ENCODE results near the gene CP.

Gene CP

DNA sequence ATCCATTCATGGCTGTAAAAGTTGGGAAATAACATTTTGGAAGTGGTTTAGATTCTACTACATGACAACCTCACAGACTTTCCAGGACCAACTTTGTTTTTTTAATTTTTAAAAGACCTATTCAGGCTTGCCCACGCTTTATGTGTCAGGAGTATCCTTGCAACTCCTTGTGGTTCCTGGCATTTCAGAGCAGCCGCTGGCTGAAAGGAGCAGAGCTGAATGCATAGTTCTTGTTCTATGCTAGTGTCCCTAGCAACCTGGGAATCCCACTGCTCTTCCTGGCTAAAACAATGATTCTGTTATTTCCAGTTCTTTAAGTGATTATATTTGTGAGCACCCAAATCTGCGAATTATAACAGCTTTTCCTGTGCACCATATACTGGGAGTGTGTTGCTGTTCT, 34.9 kb downstream of the CP start:
- Histone ChIP-seq H3K27me3 (ENCODE audit: low read depth) (no peaks in the 10 kb centered on the region), H3K4me3 (no peak overlapping the region), H3K36me3 (replicated peaks) (no peaks in the 10 kb centered on the region), H3K4me1 (no peaks in the 10 kb centered on the region), H3K9me3 (no peaks in the 10 kb centered on the region)
- in situ Hi-C loops (cut with MboI; ENCODE audit: low sequenced_read_pairs): no loop called here
- no peak for DNase-seq (ENCODE audit: low spot score in 2 of 2)

DNA sequence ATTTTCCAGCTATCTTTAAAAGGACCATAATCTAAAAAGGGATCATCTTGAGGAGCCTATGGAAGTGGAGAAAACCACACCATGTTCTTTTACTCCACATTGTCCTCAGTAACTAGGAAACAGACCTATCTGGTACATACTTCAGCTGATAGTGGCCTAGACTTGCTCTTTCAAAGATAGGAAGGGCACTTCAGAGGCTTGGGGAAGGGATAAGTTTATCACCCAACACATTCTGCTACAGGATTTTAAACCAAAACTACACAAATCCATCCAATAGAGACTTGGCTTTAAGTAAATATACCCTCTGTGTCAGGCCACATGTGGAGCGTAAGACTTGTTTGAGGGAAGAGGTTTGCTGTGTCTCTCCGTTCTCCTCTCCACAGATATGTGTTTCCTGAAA, 35.4 kb downstream of the CP start:
- in situ Hi-C loops (cut with MboI; ENCODE audit: low sequenced_read_pairs): no loop called here
- Histone ChIP-seq H3K4me3 (no peak overlapping the region), H3K9me3 (no peaks in the 10 kb centered on the region), H3K4me1 (no peaks in the 10 kb centered on the region), H3K27me3 (ENCODE audit: low read depth) (no peaks in the 10 kb centered on the region), H3K36me3 (replicated peaks) (no peaks in the 10 kb centered on the region)
- no peak for DNase-seq (ENCODE audit: low spot score in 2 of 2)

DNA sequence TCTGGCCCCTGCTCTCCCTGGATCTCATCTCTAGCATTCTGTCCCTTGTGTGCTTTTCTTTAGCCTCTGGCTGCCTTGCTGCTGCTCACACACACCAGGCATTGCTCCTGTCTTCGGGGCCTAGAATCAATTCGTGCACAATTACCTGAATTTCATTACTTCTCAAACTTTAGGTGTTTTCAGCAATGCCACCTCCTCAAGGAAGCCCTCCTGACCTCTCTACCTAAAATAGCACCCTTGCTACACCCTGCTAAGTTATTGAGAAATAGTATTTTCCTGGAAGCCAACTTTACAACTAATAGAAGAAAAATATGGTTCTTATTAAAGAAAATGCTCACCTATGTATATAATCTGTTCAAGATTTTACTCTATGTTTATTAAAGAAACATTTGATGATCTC, 40.4 kb downstream of the CP start:
- Histone ChIP-seq H3K27me3 (ENCODE audit: low read depth) (no peaks in the 10 kb centered on the region), H3K36me3 (replicated peaks) (0 out of 2 replicates have a peak, but pooled peaks cover 4% of the 10 kb centered on the region), H3K9me3 (no peaks in the 10 kb centered on the region), H3K4me3 (no peak overlapping the region), H3K4me1 (no peaks in the 10 kb centered on the region)
- no peak for DNase-seq (ENCODE audit: low spot score in 2 of 2)
- in situ Hi-C loops (cut with MboI; ENCODE audit: low sequenced_read_pairs): no loop called here

DNA sequence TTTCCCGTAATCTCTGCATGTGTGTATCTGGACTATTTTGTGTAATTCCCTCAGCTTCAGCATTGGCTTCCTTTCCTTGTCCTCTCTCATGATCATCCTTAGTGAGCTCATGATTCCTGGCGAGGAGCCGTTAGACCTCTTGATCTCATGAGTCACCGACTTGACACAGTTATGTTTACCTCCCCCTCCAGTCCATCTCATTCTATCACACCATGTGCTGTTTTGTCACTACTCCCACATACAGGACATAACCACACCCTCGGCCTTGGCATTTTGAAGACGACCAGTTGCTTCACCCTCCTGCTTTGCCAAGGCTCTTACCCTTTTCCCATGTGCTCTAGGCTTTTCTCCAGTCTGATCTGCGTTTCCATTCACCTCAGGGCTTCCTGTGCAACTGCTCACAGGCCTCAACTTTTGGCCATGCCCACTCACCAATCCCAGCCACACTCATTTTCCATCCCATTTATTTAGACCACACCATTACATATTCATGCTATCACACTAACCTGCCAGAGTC, 41.5 kb downstream of the CP start:
- H3K4me3 ChIP-seq: no peak overlapping the region
- H3K36me3 ChIP-seq (replicated peaks): 0 out of 2 replicates have a peak, but pooled peaks cover 4% of the 10 kb centered on the region
- H3K4me1 ChIP-seq: no peaks in the 10 kb centered on the region
- in situ Hi-C loops (cut with MboI; ENCODE audit: low sequenced_read_pairs): no loop called here
- no peaks in the 10 kb centered on the region for H3K27me3 ChIP-seq (ENCODE audit: low read depth)
- no peaks in the 10 kb centered on the region for H3K9me3 ChIP-seq
- no peak for DNase-seq (ENCODE audit: low spot score in 2 of 2)

DNA sequence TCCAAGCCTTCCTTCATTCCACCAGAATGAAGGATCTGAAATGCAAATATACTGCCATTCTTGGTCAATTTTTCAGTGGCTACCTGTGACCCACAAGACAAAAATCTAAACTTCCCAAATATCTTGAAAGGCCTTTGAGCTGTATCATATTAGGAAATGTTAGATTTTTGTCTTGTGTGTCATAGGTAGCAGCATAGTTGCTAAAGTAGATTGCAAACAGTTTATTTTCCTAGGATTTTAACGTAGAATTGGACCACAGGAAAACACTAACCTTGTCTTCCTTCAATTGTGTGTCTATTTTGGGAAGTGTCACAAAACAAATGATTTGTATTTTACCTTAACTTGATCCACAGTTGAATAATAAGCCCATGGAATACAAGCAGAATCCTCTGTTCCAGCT, 42.4 kb downstream of the CP start:
- Histone ChIP-seq H3K4me1 (no peaks in the 10 kb centered on the region), H3K9me3 (no peaks in the 10 kb centered on the region), H3K4me3 (no peak overlapping the region), H3K27me3 (ENCODE audit: low read depth) (no peaks in the 10 kb centered on the region), H3K36me3 (replicated peaks) (0 out of 2 replicates have a peak, but pooled peaks cover 4% of the 10 kb centered on the region)
- in situ Hi-C loops (cut with MboI; ENCODE audit: low sequenced_read_pairs): no loop called here
- DNase-seq (ENCODE audit: low spot score in 2 of 2): no peak

DNA sequence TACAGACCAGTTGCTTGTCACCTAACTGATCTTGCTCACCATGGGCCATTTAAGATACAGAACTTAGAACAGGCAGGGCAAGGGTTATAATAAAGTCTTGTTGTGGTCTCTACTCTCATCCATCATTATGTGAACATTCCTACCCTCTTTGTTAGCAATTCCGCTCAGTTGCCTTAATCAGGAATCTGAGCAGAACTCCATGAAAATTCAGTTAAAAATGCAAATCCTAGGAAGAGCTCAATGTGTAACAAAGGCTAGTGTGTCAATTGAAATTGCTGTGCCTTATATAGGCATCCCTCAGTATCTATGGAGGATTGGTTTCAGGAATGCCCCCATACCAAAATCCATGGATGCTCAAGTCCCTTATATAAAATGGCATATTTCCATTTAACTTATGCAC, 44.5 kb downstream of the CP start:
- in situ Hi-C loops (cut with MboI; ENCODE audit: low sequenced_read_pairs): no loop called here
- no peaks in the 10 kb centered on the region for H3K4me1 ChIP-seq
- no peaks in the 10 kb centered on the region for H3K9me3 ChIP-seq
- no peak for DNase-seq (ENCODE audit: low spot score in 2 of 2)
- H3K4me3 ChIP-seq: no peak overlapping the region
- no peaks in the 10 kb centered on the region for H3K27me3 ChIP-seq (ENCODE audit: low read depth)
- H3K36me3 ChIP-seq (replicated peaks): peaks cover 8% of the 10 kb centered on the region

DNA sequence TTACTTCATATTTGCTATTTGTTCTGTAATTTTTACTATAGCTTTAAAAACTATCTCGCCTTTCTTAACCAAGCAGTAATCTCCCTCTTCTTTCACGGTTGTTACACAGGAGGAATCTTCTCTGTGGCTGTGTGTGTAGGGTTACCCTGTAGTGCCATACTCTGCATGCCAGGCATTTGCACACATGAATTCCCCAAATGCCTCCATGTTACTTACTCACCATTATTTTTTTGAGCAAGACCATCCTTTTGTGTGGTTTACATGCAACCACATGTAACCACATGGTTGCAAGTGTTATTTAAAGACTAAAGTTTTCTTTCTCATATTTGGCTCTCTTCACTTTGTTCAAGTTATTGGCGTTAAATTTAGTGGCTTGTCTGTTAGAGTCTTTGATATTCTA, 46.7 kb downstream of the CP start:
- no peak overlapping the region for H3K4me3 ChIP-seq
- H3K4me1 ChIP-seq: no peaks in the 10 kb centered on the region
- no peaks in the 10 kb centered on the region; the same call in 1 of the 2 replicates for H3K27me3 ChIP-seq (ENCODE audit: low read depth)
- H3K36me3 ChIP-seq (replicated peaks): peaks cover 15% of the 10 kb centered on the region
- H3K9me3 ChIP-seq: no peaks in the 10 kb centered on the region
- DNase-seq (ENCODE audit: low spot score in 2 of 2): no peak
- in situ Hi-C loops (cut with MboI; ENCODE audit: low sequenced_read_pairs): no loop called here

DNA sequence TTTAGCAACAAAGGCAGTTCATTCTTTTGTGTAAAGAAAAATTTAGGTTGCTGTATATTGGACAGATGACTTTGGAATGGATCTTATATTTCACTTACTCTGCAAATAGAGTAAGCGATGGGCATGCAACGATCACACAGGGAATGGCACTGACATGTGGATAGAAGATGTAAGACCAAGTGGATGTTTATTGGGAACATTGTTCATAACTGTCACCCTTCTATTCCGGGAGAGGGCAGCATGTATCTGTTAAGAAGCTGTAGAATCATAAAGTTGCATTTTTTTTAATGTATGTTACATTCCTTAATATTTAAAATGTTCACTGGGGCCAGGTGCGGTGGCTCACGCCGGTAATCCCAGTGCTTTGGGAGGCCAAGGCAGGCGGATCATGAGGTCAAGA, 51.0 kb downstream of the CP start:
- H3K27me3 ChIP-seq (ENCODE audit: low read depth): no peaks in the 10 kb centered on the region; the same call in 1 of the 2 replicates
- H3K4me1 ChIP-seq: no peaks in the 10 kb centered on the region
- in situ Hi-C loops (cut with MboI; ENCODE audit: low sequenced_read_pairs): no loop called here
- H3K36me3 ChIP-seq (replicated peaks): peaks cover 18% of the 10 kb centered on the region
- no peak for DNase-seq (ENCODE audit: low spot score in 2 of 2)
- no peak overlapping the region for H3K4me3 ChIP-seq
- no peaks in the 10 kb centered on the region for H3K9me3 ChIP-seq

DNA sequence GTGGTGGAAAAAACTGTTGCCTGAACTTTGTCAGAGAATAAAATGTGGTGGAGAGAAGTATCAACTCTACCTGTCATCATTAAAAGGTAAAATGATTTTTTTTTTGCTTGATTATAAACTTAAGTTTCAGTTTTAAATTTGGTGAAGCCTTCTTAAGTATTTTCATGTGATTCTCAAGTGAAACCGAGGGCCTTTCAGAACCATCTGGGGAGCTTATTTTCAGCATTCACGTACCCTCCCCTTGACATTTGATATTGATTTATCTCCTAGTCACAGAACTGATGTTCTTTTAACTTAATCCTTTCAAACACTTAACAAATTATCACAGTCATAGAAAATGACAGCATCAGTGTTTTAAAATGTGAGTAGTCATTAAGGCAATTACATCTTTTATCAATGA, 53.7 kb downstream of the CP start:
- in situ Hi-C loops (cut with MboI; ENCODE audit: low sequenced_read_pairs): no loop called here

DNA sequence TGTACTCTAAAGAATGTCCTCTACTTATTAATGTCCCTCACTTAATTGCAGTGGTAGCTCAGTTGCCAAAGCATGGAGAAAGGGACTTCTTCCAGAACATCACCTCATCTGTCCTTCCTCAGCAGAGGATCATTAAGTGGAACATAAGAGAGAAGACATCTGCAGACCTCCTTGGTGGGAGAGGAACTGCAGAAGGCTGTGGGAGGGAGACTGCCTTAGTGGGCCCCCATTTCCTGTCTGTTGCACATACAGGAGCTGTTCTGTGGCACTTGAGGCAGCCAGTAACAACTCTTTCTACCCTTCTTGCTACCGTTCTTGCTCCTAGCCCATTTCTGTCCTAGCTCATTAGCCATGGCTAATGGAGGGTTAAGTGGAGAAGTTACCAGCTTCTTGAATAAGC, 58.6 kb downstream of the CP start:
- Histone ChIP-seq H3K27me3 (ENCODE audit: low read depth) (no peaks in the 10 kb centered on the region), H3K9me3 (no peaks in the 10 kb centered on the region), H3K4me3 (no peak overlapping the region), H3K4me1 (no peaks in the 10 kb centered on the region), H3K36me3 (replicated peaks) (peaks cover 30% of the 10 kb centered on the region)
- in situ Hi-C loops (cut with MboI; ENCODE audit: low sequenced_read_pairs): no loop called here
- DNase-seq (ENCODE audit: low spot score in 2 of 2): no peak

More for the DNA sequence above, 53.7 kb downstream of the CP start:
- Histone ChIP-seq H3K4me3 (no peak overlapping the region), H3K9me3 (no peaks in the 10 kb centered on the region), H3K27me3 (ENCODE audit: low read depth) (no peaks in the 10 kb centered on the region; the same call in 1 of the 2 replicates), H3K36me3 (replicated peaks) (peaks cover 24% of the 10 kb centered on the region), H3K4me1 (no peaks in the 10 kb centered on the region)
- no peak for DNase-seq (ENCODE audit: low spot score in 2 of 2)

DNA sequence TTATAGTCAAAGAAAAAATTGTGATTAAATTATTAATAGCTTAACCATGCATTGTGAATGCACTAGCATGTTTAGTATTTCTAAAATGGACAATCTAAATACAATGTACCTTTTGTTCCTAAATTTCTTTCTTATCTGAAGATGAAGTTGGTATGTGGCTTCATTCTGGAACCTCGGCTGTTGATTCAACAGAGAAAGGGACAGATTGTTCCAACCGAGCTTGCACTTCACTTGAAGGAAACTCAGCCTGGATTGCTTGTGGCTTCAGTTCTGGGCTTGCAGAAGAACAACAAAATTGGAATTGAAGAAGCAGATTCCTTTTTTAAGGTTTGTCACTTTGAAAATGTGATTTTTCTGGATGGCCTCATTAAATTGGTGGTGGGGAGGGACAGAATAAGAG, 59.6 kb downstream of the CP start:
- Histone ChIP-seq H3K9me3 (no peaks in the 10 kb centered on the region), H3K4me3 (no peak overlapping the region), H3K27me3 (ENCODE audit: low read depth) (no peaks in the 10 kb centered on the region), H3K4me1 (no peaks in the 10 kb centered on the region), H3K36me3 (replicated peaks) (peaks cover 38% of the 10 kb centered on the region)
- in situ Hi-C loops (cut with MboI; ENCODE audit: low sequenced_read_pairs): no loop called here
- no peak for DNase-seq (ENCODE audit: low spot score in 2 of 2)

DNA sequence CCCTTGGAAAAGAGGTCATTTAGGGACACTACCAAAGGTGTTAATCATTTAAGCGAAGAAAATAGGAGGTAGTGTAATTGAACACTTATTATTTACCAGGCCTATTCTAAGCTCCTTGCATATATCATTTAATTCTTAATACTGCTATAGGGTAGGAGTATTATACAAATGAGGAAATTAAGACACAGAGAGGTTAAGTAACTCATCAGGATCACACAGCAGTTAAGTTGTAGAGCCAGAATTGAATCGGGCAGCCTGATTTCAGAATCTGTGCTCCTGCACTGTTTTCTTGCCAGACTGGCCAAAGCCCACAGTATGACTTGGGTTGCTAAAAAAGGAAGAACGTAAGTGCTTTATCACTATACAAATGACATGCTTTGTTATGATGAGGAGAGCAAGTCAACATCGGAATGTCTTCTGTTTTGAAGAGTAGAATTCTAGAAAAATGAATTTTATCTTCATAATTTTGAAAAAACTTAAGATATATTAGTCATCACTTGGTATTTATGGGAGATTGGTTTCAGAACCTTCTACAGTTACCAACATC, 60.8 kb downstream of the CP start:
- Histone ChIP-seq H3K9me3 (no peaks in the 10 kb centered on the region), H3K27me3 (ENCODE audit: low read depth) (no peaks in the 10 kb centered on the region), H3K4me3 (no peak overlapping the region), H3K4me1 (no peaks in the 10 kb centered on the region), H3K36me3 (replicated peaks) (peaks cover 31% of the 10 kb centered on the region)
- in situ Hi-C loops (cut with MboI; ENCODE audit: low sequenced_read_pairs): no loop called here
- DNase-seq (ENCODE audit: low spot score in 2 of 2): no peak

DNA sequence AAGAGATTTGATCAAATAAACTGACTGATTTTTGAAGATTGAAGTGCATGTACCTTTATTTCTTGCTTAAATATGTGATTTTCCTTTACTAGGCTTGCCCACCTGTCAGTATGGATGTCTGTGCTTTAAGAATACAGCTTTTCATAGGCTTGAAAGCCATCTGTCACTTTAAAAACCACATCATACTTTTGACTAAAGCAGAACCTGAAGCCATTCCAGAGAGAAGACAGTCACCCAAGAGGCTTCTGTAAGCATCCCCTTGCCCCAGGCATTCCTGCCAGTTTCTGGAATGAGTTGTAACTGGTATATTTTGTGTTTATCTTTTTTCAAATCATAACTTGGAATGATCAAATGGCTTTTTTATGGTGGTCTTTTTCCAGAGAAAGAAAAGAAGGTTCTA, 68.2 kb downstream of the CP start:
- peaks cover 15% of the 10 kb centered on the region for H3K36me3 ChIP-seq (replicated peaks)
- in situ Hi-C loops (cut with MboI; ENCODE audit: low sequenced_read_pairs): no loop called here
- DNase-seq (ENCODE audit: low spot score in 2 of 2): no peak
- H3K4me3 ChIP-seq: no peak overlapping the region
- H3K9me3 ChIP-seq: no peaks in the 10 kb centered on the region
- no peaks in the 10 kb centered on the region for H3K4me1 ChIP-seq
- H3K27me3 ChIP-seq (ENCODE audit: low read depth): no peaks in the 10 kb centered on the region

DNA sequence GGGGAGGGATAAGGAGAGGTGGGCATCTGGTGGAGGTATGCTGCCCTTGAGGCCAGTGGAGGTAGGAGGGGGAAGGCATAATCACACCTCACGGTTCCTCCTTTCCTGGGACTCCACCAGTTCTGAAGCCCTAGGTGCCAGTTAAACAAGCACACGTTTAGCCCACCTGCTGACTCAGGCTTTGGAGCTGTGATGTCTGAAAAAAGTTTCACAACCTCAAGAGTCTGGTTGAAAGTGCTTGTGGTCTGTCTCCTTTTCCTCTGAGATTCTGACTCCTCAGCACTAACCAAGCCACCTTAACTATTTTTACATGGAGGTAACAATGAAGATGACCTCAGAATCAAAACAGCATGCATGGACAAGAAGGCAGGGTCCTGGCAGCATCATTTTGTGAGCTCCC, 69.2 kb downstream of the CP start:
- Histone ChIP-seq H3K36me3 (replicated peaks) (peaks cover 5% of the 10 kb centered on the region), H3K27me3 (ENCODE audit: low read depth) (no peaks in the 10 kb centered on the region), H3K4me1 (no peaks in the 10 kb centered on the region), H3K9me3 (no peaks in the 10 kb centered on the region), H3K4me3 (no peak overlapping the region)
- no peak for DNase-seq (ENCODE audit: low spot score in 2 of 2)
- in situ Hi-C loops (cut with MboI; ENCODE audit: low sequenced_read_pairs): no loop called here

DNA sequence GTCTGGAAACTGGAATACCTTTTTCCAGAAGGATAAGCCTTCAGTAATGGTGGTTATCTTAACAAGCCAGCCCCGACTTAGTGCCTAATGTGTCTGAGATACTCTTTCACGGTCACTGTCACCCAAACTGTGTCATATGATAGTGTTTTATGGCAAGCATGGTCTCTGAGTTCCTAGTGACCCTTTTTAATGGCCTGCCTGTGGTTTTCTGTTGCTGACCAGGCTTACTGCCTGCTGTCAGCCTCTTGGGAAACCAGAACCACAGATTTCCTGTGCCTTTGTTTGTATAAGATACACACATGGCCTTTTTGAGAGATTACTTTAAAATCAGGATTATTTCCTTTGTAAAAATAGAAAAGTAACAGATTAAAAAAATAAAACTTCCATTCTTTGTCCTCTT, 69.8 kb downstream of the CP start:
- in situ Hi-C loops (cut with MboI; ENCODE audit: low sequenced_read_pairs): no loop called here
- no peaks in the 10 kb centered on the region for H3K4me1 ChIP-seq
- H3K36me3 ChIP-seq (replicated peaks): peaks cover 3% of the 10 kb centered on the region

More for the DNA sequence above, 69.8 kb downstream of the CP start:
- Histone ChIP-seq H3K27me3 (ENCODE audit: low read depth) (no peaks in the 10 kb centered on the region), H3K9me3 (no peaks in the 10 kb centered on the region), H3K4me3 (no peak overlapping the region)
- no peak for DNase-seq (ENCODE audit: low spot score in 2 of 2)
